ENCODE data around the gene BCL2L13.
A peak's percentile ranks its signal among the peaks of the same experiment; 100 is the strongest.
"Not testable (repeated sequence)": the region's sequence is repeated elsewhere in the genome, so short reads cannot be mapped to it uniquely, and the experiment has no call there.

Gene BCL2L13, protein sequence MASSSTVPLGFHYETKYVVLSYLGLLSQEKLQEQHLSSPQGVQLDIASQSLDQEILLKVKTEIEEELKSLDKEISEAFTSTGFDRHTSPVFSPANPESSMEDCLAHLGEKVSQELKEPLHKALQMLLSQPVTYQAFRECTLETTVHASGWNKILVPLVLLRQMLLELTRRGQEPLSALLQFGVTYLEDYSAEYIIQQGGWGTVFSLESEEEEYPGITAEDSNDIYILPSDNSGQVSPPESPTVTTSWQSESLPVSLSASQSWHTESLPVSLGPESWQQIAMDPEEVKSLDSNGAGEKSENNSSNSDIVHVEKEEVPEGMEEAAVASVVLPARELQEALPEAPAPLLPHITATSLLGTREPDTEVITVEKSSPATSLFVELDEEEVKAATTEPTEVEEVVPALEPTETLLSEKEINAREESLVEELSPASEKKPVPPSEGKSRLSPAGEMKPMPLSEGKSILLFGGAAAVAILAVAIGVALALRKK

GRCh38 chr22:17638432-17639246 is at the start of gene BCL2L13:
TSS of gene BCL2L13 (plus strand) at chr22:17638757. CDS start at chr22:17655712, 16,955 bp downstream.
- DNase-seq = peak; percentile 70

- DNase-seq = no peak
Measured at GRCh38 chr22:17589810-17590375, 48.7 kb upstream of the BCL2L13 start.

DNA sequence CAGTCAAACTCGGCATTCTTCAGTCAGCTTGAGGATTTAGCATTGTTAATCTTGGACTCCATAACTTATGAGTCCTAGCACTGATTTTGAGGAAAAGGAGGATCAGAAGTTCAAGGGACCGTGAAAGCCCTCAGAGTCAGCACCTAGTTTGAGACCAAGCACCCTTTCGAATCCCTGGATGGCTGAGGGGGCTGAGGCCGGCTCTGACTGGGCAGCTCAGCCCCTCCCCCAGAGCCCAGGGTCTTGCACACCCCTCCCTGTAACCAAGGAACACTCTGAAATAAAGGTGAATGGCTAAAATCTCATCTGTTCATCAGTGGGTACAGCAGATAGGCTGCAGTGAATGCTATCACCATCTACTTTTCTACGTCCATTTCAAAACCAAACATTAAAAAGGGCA is 48.0 kb upstream of the BCL2L13 start:
- no peak for DNase-seq

DNA sequence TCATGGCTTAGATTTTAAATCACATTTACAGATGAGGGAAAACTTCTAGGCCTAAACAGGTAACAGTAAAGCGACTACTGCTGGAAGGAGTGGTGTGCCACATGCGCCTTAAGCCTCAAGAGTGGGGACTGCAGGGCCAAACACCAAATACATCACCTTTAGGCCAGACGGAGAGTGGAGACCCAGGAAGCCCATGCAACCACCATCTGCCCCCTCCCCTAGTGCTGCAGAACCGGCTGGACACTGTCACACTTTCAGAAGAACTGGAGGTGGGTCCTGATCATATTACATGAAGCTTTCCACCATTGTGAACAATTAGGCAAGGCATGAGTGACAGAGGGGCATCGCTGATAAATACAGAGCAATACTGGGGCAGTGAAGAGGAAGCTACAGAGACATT is 46.4 kb upstream of the BCL2L13 start:
- no peak for DNase-seq

DNA sequence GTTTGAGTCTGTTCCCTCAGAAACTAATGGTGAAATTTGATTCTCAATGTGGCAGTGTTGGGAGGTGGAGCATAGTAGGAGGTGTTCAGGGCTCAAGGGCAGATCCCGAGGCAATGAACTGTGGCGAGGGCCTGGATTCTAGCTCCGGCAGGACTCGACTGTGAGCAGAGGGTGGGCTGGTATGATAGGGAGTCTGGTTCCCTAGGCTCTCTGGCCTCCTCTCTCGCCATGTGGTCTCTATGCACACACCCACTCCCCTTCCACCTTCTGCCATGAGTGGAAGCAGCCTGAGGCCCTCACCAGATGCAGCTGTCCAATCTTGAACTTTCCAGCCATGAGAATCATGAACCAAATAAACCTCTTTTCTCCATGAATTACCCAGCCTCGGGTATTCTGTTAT is 42.3 kb upstream of the BCL2L13 start:
- no peak for DNase-seq

GRCh38 chr22:17597217-17597616 is 41.3 kb upstream of the BCL2L13 start:
- DNase-seq = no peak

- no peak for DNase-seq
Measured at GRCh38 chr22:17598318-17598717, 40.2 kb upstream of the BCL2L13 start.

DNA sequence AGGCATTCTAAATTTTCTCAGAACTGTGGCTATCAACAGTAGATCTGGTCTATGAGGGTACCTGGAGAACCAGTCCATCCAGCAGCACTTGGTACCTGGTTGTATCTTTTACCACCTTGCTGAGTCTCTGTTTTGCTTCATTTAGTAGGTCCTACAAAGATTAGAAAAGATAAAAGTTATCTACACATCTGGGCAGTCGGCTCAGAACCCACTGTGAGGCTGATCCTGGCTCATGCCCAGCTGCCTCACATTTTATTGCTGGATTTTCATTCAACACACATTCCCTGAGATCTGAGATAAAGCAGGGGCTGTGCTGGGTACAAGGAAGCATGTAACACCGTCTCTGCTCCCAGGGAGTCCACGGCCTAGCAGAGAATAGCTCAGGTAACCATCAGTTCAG is 37.5 kb upstream of the BCL2L13 start:
- no peak for DNase-seq

DNA sequence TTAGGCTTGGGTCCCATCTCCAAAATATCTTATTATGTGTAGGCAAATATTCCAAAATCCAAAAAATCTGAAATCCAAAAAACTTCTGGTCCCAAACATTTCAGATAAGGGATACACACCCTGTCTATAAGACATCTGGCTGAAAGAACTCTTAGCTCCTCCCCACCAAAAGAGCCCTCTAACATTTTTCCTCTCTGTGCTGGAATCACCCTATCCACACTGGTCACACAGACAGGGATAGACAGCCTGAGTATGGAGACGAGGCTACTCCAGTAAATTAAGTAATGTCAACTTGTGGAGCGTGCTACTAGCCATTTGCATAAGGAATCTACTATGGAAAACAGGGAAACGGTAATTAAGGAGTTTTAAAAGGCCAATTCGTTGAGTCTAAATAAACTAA is 34.9 kb upstream of the BCL2L13 start:
- DNase-seq = no peak

- no peak for DNase-seq
Measured at GRCh38 chr22:17606496-17606895, 32.1 kb upstream of the BCL2L13 start.

- no peak for DNase-seq
Measured at GRCh38 chr22:17607891-17608521, 30.6 kb upstream of the BCL2L13 start.

DNA sequence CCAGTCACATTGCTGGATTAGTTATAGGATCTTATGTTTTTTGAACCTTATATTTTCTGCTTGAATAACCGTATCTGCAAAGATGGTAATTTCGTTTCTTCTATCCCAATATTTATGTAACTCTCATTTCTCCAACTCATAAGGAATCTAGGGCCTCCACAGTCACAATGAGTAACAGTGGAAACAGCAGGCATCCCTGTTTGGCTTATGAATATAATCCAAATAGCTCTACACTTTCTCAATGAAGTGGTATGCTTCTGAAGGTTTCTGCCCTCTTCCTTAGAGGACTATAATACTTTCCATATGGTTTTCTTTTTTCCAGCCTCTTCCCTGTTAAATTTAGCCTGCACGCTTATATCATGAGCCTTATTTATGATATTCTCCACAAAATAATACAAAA is 26.5 kb upstream of the BCL2L13 start:
- DNase-seq = no peak

GRCh38 chr22:17613280-17613679 is 25.3 kb upstream of the BCL2L13 start:
- DNase-seq = no peak

DNA sequence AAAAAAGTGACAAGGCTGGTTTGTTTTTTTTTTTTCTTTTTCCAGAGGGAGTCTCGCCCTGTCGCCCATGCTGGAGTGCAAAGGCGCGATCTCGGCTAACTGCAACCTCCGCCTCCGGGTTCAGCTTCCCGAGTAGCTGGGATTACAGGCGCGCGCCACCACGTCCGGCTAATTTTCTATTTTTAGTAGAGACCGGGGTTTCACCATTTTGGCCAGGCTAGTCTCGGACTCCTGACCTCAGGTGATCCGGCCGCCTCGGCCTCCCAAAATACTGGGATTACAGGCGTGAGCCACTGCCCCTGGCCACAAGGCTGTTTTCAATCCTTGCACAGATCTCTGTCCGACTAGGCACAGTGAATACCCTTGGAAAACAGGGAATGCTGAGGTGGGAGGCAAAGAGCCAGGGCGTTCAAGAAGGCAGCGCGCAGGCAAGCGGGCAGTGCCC is 10.6 kb upstream of the BCL2L13 start:
- DNase-seq = no peak

GRCh38 chr22:17628406-17629172 is 10.0 kb upstream of the BCL2L13 start, which contains the start of gene ATP6V1E1:
TSS of gene ATP6V1E1 (minus strand) at chr22:17628749. CDS start at chr22:17628635, 114 bp downstream.
- peak; percentile 78 for DNase-seq

DNA sequence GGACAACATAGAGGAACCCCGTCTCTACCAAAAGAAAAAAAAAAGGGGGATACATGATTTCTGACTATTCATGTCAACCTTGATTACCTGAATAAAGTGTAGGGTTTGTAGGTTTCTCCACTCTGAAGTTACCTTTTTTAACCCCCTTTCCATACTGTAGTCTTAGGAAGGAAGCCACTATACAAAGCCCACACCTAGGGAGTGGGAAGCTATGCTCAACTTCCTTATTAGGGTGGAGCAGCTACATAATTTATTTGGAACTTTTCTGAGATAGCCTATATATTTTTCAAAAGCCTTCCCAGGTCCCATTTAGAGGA is 9.4 kb upstream of the BCL2L13 start:
- no peak for DNase-seq

DNA sequence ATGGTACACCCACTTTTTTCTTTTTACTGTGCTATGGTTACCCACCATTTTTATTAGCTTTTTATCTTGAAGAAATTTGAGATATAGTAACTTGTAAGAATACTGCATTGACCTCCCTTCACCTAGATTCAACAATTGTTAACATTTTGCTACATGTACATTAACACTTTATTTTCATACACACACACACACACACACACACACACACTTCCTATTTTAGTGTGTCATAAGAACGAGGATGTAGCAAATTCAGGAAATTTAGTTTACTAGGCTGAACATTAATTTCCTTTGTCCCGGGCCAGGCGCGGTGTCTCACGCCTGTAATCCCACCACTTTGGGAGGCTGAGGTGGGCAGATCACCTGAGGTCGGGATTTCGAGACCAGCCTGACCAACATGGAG is 8.9 kb upstream of the BCL2L13 start:
- no peak for DNase-seq

GRCh38 chr22:17631076-17631565 is 7.4 kb upstream of the BCL2L13 start:
- no peak for DNase-seq

DNA sequence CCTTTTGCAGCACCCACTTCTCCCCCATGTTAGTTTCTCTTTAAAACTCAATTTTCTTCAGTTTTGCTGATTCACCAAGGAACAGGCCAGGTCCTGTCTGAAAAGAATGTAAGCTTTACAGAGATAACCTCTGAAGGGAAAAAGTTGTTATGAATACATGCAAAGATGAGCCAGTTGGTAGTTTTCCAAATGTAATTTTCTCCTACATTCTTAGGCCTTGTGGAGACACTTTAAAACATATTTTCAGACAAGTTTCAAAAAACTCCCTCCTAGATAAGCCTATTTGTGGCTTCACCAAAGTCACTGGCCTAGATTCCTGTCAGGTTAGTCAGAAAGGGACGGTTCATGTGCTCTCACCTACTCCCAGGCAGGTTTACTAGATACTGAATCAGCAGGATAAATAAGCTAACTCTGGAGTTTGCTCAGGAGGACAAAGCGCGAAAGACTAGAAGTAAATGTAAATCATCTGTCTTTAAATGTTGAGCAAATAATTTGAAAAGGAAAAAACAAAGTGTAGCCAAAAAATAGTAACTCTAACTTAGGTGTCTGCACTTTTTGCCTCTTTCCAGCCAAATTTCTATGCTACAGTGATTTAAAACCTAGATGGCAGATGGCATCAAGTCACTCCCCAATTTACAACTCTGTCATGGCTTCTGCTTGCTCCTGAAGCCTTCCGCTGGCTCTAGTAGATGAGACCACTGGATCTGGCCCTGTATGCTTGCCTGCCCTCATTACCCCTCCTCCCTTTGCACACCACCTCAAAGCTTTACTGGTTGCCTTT is 5.2 kb upstream of the BCL2L13 start:
- DNase-seq = no peak

DNA sequence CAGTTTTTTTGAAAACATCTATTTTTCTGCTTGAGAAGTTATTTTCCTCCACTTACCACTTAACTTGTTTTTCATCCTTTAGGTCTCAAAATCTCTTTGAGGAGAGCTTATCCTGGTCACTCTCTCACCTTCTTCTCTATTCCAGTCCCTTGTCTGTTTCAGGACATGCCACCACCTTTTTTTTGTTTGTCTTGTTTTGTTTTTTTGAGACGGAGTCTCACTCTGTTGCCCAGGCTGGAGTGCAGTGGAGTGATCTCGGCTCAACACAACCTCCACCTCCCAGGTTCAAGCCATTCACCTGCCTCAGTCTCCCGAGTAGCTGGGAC is 4.6 kb upstream of the BCL2L13 start:
- DNase-seq = no peak

DNA sequence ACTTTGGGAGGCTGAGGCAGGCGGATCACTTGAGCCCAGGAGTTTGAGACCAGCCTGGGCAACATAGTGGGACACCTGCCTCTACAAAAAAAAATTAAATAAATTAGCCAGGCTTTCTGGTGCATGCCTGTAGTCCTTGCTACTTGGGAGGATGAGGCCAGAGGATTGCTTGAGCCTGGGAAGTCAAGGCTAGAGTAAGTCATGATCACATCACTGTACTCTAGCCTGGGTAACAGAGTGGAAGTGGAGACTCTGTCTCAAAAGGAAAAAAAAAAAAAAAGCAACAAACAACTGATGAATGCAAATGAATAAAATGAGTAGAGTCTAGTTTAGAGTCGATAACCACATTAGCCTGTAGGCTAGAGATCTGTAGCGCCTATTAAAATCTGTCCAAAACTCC is 3.9 kb upstream of the BCL2L13 start:
- no peak for DNase-seq

DNA sequence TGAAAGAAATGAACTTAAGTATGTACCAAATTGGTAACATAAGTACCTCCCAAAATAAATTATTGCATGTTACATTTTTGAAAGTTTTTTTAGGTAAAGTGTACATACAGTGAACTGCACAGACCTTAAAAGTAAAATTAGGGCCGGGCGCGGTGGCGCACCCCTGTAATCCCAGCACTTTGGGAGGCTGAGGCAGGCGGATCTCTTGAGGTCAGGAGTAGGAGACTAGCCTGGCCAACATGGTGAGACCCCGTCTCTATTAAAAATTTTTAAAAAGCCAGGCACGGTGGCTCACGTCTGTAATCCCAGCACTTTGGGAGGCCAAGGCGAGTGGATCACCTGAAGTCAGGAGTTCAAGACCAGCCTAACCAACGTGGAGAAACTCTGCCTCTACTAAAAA is 1.7 kb upstream of the BCL2L13 start:
- not testable (repeated sequence) for DNase-seq

Measured in NCI-H524 treated with DMSO at 0.1 percent for 48 hours (cell line).